Activated T-cell treated with anti-CD3 and anti-CD28 coated beads, Interleukin-2, amount 50 U/mL, for 72 hours (primary cell): ENCODE data around the gene RESP18. TPM values are rescaled to one million over a fixed set of nuclear protein-coding genes. Genes with fewer than 3 reads are reported as not detected.

ENCODE experiments used
- ATAC-seq, 2 donors: fragments of 150-1000 bp; cut with Tn5 transposase; replicated peaks in 1 of 2; 2 replicates each; pipeline ENCODE4 v1.10.0; 2021; ENCODE audit warnings: moderate library complexity in 2 of 2, mild to moderate bottlenecking in 1 of 2
- DNase-seq, 2 donors: peaks; one replicate each; pipeline ENCODE4 v3.0.0; 2021 to 2022; ENCODE audit warnings: mixed read lengths in 1 of 2
- H3K27ac Mint-ChIP-seq: one replicate; pipeline ENCODE4 v1.8.0; 2022; ENCODE audit warnings: mild to moderate bottlenecking, moderate library complexity, mixed read lengths
- H3K27me3 Mint-ChIP-seq: one replicate; pipeline ENCODE4 v1.8.0; 2022; ENCODE audit warnings: low read depth, mixed read lengths
- H3K36me3 Mint-ChIP-seq, 2 donors: one replicate each; pipeline ENCODE4 v1.8.0; 2022; ENCODE audit warnings: mixed read lengths in 2 of 2, mild to moderate bottlenecking in 1 of 2; ENCODE audit not compliant: insufficient read depth in 2 of 2
- H3K4me1 Mint-ChIP-seq: one replicate; pipeline ENCODE4 v1.8.0; 2022; ENCODE audit warnings: low read depth, mixed read lengths
- H3K4me3 Mint-ChIP-seq, 2 donors: one replicate each; pipeline ENCODE4 v1.8.0; 2022; ENCODE audit warnings: mild to moderate bottlenecking in 2 of 2, mixed read lengths in 2 of 2, moderate library complexity in 2 of 2
- H3K9me3 Mint-ChIP-seq, 2 donors: one replicate each; pipeline ENCODE4 v1.8.0; 2022; ENCODE audit warnings: mixed read lengths in 2 of 2
- total RNA-seq, 2 donors: library from RNA; stranded (reverse); gene quantifications; one replicate each; pipeline ENCODE4 v1.2.3, GENCODE V29; 2022

RESP18 gene
- not detected for total RNA-seq

DNA sequence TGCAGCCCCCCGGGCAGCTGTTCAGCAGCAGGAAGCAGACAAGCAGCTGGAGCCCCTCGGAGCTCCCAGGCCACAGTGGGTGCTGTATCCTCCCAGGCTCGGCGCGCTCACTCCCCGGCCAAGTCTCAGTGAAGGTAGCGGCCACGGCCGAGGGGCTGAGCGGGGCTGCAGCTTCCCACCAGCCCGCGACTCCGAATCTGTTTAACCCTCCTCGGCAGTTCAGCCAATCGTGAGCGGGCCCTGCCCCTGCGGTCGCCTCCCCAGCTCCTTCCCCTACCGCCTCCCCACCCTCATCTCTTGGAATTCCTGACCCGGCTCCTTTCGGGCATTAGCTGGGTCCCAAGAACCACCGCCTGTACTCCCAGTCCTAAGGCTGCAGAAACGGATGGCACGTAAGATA is at the start of gene RESP18:
RESP18 (minus strand) TSS at position 203 of the 400 bp plus-strand sequence.
- H3K4me1 Mint-ChIP-seq = no peaks in the 10 kb centered on the region
- no peak for ATAC-seq
- peaks cover 67% of the 10 kb centered on the region for H3K27me3 Mint-ChIP-seq
- peaks cover 5 to 6% of the 10 kb centered on the region in 2 donors for H3K36me3 Mint-ChIP-seq
- H3K4me3 Mint-ChIP-seq = no peak within 1 kb of the TSS
- no peak for DNase-seq
- peaks cover 4 to 6% of the 10 kb centered on the region in 2 donors for H3K9me3 Mint-ChIP-seq
- H3K27ac Mint-ChIP-seq = no peak within 1 kb of the TSS

DNA sequence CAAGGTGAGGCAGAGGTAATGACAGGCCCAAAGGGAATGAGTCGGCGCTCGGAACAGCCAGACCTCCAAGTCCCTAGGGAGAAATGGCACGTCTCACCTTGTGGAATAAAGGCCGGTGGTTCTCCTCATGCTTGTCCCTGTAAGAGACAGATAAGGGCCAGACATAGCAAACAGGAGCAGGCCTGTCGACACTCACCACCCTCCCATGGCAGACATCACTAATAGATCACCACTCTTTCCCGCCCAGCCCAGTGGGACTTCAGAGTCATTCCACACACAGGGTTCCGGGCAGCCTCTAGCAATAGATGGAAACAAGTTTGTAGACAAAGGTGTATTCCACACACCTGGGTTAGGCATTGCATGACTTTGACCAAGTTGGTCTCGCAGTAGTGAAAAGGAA is 48.9 kb upstream of the RESP18 start:
- peaks cover 0 to 13% of the 10 kb centered on the region in 2 donors for H3K36me3 Mint-ChIP-seq
- H3K4me3 Mint-ChIP-seq = no peak overlapping the region
- no peaks in the 10 kb centered on the region for H3K9me3 Mint-ChIP-seq
- peaks cover 7% of the 10 kb centered on the region for H3K4me1 Mint-ChIP-seq
- DNase-seq (no peak), ATAC-seq (no peak)
- H3K27me3 Mint-ChIP-seq = no peaks in the 10 kb centered on the region
- H3K27ac Mint-ChIP-seq = no peak overlapping the region

DNA sequence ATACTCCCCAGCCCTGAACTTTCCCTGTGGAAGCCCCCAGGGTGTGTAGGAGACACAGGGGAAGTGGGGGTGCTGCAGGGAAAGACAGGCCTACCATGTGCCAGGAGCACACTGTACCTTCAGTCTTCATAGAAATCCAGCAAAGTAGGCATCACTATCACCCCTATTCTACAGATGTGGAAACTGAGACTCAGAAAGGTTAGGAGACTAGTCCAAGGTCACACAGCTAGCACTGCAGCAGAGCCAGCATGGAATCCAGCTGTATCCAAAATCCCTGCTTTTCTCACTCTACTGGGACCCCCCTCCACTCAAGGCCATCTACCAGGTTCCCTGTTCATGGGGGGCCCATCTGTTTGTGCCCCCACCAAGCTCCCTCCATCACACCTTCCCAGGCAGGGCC is 48.4 kb upstream of the RESP18 start:
- H3K4me1 Mint-ChIP-seq = peaks cover 7% of the 10 kb centered on the region
- no peaks in the 10 kb centered on the region for H3K27me3 Mint-ChIP-seq
- no peak for DNase-seq
- H3K9me3 Mint-ChIP-seq = no peaks in the 10 kb centered on the region
- ATAC-seq = no peak
- no peak overlapping the region for H3K4me3 Mint-ChIP-seq
- H3K36me3 Mint-ChIP-seq = peaks cover 0 to 10% of the 10 kb centered on the region in 2 donors
- H3K27ac Mint-ChIP-seq = no peak overlapping the region

DNA sequence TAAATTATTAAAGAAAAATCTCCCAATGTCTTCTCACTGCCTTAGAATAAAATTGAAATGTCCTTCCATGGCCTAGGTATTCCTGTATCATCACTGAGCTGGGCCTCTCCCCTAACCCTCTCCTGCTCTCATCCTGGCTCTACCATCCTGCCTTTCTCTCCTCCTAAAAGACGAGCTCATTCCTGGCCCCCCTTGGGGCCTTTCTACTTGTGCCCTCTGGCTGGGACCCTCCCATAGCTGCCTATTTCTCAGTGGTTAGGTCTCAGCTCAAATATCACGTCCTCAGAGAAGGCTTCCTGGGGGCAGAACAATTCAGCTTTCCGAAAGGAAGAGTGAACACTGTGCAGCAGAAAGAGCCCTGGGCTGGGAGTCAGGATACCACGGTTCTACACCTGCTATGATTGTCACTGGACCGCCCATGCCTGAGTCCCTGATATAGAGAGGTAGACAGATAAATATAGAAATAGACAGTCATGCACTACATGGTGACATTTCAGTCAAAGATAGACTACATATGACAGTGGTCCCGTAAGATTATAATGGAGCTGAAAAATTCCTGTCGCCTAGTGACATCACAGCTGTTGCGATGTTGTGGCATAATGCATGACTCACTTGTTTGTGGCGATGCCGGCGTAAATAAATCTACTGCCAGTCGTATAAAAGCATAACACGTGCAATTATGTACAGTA is 45.8 kb upstream of the RESP18 start:
- no peak for ATAC-seq
- no peak overlapping the region for H3K27ac Mint-ChIP-seq

DNA sequence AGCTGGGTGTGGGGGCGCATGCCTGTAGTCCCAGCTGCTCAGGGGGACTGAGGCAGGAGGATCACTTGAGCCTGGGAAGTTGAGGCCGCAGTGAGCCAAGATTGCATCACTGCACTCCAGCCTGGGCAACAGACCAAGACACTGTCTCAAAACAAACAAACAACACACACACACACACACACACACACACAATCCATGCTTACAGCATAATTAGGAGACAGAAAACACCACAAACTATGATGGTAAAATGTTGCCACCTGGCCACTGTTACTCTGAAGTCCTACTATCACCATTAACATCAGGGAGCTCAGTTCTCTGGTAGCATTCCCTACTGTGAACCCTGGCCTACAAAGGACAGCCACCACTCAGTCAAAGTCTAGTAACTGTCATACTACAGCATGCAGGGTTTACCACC is 36.9 kb upstream of the RESP18 start:
- Mint-ChIP-seq H3K27ac (no peak overlapping the region), H3K27me3 (no peaks in the 10 kb centered on the region), H3K4me3 (no peak overlapping the region), H3K36me3 (peaks cover 1 to 5% of the 10 kb centered on the region in 2 donors), H3K9me3 (no peaks in the 10 kb centered on the region), H3K4me1 (no peaks in the 10 kb centered on the region)
- DNase-seq = no peak
- no peak for ATAC-seq

More for the DNA sequence above, 45.8 kb upstream of the RESP18 start:
- Mint-ChIP-seq H3K4me1 (peaks cover 2% of the 10 kb centered on the region), H3K36me3 (peaks cover 1 to 14% of the 10 kb centered on the region in 2 donors), H3K9me3 (no peaks in the 10 kb centered on the region), H3K4me3 (no peak overlapping the region), H3K27me3 (no peaks in the 10 kb centered on the region)
- no peak for DNase-seq

DNA sequence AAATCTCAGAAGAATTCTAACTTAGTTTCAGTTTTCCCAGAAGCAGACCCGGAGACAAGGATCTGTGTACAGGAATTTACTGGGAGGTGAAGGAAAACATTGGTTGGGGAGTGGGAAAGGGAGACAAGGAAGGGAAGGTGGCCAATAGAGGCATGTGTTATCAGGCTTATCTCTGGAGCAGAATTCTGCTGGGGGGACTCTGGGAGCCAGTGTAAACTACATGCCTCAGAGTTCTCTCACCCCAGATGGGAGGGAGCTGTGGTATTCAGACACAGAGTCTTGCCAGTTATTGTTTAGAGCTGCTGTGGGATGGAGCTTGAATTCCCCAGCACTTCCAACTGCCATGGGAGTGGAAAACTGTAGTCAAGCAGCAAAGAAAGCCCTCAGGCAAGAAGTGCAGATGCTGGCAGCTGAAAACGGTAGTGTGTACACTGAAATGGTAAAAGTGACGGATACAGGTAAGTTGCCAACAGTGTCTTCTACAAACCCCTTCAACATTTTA is 36.2 kb upstream of the RESP18 start:
- DNase-seq (no peak), ATAC-seq (no peak)
- H3K4me3 Mint-ChIP-seq = no peak overlapping the region
- peaks cover 0 to 4% of the 10 kb centered on the region in 2 donors for H3K36me3 Mint-ChIP-seq
- no peak overlapping the region for H3K27ac Mint-ChIP-seq
- H3K27me3 Mint-ChIP-seq = no peaks in the 10 kb centered on the region
- H3K4me1 Mint-ChIP-seq = no peaks in the 10 kb centered on the region
- H3K9me3 Mint-ChIP-seq = no peaks in the 10 kb centered on the region

DNA sequence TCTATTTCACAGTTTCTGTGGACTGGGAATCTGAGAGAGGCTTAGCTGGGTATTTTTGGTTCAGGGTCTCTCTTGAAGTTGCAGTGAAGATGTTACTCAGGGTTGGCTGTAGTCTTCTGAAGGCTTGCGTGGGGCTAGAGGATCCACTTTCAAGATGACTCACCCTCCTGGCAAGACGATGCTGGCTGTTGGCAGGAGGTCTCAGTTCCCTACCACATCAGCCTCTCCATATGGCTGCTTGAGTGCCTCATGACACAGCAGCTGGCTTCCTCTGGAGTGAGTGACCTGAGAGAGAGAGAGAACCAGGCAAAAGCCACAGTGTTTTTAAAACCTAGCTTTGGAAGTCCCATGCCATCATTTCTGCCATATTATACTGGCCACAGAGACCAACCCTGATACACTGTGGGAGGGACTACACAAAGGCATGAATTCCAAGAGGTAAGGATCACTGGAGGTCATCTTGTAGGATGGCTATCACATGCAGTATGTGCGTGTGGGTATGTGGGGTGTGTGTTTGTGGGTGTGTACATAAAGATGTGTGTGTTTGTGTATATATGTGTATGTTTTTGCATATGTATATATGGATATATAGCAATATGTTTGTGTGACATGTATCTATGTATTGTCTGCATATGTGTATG is 30.1 kb upstream of the RESP18 start:
- H3K36me3 Mint-ChIP-seq = no peaks in the 10 kb centered on the region
- no peak overlapping the region for H3K27ac Mint-ChIP-seq
- H3K27me3 Mint-ChIP-seq = peaks cover 6% of the 10 kb centered on the region
- no peaks in the 10 kb centered on the region for H3K4me1 Mint-ChIP-seq
- peak; percentile 43 to 64 for ATAC-seq
- DNase-seq = no peak
- no peaks in the 10 kb centered on the region for H3K9me3 Mint-ChIP-seq
- H3K4me3 Mint-ChIP-seq = no peak overlapping the region

DNA sequence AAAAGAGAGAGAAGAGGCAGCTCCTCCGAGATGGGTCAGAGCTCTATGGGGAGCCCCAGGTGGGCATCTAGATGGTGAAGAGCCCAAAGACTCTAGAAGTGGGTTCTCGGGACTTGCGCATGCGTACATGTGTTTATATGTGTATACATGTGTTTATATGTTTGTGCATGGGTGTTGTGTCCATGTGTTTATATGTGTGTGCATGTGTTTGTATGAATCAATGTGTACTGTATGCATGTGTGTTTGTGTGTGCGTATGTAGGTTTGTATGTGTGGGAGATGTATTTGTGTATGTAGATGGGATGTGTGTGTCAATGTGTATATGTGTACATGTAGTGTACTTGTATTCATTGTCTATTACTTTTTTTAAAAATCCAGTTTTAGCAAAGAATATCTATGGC is 29.5 kb upstream of the RESP18 start:
- H3K27me3 Mint-ChIP-seq = peaks cover 8% of the 10 kb centered on the region
- no peak for ATAC-seq
- DNase-seq = no peak
- no peaks in the 10 kb centered on the region for H3K9me3 Mint-ChIP-seq
- H3K4me3 Mint-ChIP-seq = no peak overlapping the region
- no peaks in the 10 kb centered on the region for H3K36me3 Mint-ChIP-seq
- H3K4me1 Mint-ChIP-seq = no peaks in the 10 kb centered on the region
- no peak overlapping the region for H3K27ac Mint-ChIP-seq

DNA sequence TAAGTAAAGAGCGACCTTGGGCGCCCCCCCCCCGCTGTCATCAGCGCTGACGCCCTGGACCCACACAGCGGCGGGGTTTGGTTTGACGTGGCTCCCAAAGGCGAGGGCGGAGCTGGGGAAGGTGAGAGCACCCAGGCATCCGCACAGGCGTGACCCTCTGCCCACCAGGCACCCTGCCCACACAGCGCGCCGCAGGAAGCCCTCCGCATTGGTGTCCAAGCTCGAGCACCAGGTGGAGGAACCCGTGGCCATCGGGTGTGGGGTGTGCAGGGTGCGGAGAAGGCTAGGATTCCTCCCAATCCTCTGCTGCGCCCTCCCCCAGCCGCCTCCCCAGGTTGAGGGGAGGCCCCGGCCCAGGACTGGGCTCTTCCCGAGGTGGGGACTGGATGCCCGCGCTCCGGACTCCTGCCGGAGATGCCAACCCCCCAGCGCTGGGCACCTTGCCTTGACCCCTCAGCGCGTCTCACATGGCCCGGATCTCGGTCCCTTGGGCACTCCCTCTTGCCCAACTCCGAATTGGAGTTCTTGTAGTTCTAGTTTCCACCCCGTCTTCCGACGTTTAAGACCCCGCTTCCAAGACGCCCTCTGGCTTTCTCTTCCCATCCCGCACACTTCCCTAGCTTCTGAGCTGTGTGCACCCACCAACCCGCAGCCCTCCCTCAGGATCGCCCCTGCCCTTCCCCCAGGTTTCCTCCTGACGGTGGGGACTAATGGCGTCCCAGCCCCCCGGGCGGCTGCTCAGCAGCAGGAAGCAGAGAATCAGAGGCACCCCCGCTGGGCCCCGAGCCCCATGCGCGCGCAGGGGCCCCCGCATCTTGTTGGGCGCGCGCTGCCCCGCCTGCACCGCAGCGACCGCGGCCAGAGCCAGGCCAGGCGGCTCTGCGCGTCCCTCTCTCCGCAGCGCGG is 25.9 kb upstream of the RESP18 start:
- no peak overlapping the region for H3K27ac Mint-ChIP-seq
- H3K36me3 Mint-ChIP-seq = no peaks in the 10 kb centered on the region
- no peaks in the 10 kb centered on the region for H3K9me3 Mint-ChIP-seq
- peak; percentile 73 to 83 for ATAC-seq
- H3K4me3 Mint-ChIP-seq = peak overlapping the region; percentile 37 to 72
- H3K4me1 Mint-ChIP-seq = no peaks in the 10 kb centered on the region
- DNase-seq = peak; percentile 24 to 53
- peaks cover 37% of the 10 kb centered on the region for H3K27me3 Mint-ChIP-seq

DNA sequence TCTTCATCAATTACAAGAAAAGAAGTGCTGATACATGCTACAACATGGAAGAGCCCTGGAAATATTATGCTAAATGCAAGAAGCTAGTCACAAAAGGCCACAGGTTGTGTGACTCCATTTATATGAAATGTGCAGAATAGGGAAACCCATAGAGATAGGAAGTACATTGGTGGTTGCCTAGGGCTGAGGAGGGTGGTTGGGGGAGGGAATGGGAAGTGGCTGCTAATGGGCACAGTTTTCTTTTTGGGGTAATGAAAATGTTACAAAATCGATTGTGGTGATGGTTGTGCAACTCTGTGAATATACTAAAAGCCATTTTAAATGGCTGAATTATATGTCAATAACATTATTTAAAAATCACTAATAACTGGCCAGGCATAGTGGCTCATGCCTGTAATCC is 24.3 kb upstream of the RESP18 start:
- Mint-ChIP-seq H3K27me3 (peaks cover 38% of the 10 kb centered on the region), H3K4me1 (no peaks in the 10 kb centered on the region), H3K9me3 (no peaks in the 10 kb centered on the region), H3K4me3 (no peak overlapping the region), H3K36me3 (no peaks in the 10 kb centered on the region), H3K27ac (no peak overlapping the region)
- DNase-seq (no peak), ATAC-seq (no peak)

DNA sequence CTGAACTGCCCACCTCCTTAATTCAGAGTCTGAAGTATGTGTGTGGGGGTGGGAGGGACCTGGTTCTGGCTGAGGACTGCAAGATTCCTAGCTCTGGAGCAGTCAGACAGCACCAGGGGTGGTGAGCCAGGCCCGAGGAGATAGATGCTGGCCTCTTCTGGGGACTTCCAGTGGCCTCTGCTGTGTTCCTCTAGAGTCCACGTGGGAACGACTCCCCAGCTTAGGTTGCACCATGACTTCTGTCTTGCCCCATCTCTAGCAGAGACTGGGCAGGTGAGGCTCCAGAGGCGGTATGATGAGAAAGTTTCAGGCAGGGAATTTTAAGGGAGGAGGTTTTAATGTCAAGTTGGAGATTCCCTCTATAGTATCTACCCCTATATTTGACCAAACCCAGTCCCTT is 22.0 kb upstream of the RESP18 start:
- Mint-ChIP-seq H3K27ac (no peak overlapping the region), H3K36me3 (no peaks in the 10 kb centered on the region), H3K9me3 (no peaks in the 10 kb centered on the region), H3K4me3 (no peak overlapping the region), H3K4me1 (no peaks in the 10 kb centered on the region), H3K27me3 (peaks cover 45% of the 10 kb centered on the region)
- DNase-seq (no peak), ATAC-seq (no peak)

DNA sequence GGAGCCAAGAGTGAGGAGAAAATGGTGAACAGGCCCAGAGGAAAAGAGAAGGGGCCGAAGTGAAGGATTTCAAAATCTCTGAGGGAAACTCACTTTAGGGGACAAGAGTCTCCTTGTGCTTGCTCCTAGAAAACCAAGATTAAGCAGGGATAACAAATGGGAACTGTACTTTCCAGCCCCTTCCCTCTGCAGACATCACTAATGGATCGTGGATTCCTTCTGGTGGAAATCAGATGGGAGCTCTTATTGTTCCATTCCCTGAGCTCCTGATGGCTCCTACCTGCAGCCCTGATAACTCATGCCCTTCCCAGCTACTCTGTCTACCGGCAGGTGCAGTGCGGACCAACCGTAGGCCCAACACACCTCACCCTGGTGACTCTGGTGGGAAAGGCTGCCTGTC is 20.6 kb upstream of the RESP18 start:
- no peak for ATAC-seq
- peaks cover 40% of the 10 kb centered on the region for H3K27me3 Mint-ChIP-seq
- no peak overlapping the region for H3K4me3 Mint-ChIP-seq

DNA sequence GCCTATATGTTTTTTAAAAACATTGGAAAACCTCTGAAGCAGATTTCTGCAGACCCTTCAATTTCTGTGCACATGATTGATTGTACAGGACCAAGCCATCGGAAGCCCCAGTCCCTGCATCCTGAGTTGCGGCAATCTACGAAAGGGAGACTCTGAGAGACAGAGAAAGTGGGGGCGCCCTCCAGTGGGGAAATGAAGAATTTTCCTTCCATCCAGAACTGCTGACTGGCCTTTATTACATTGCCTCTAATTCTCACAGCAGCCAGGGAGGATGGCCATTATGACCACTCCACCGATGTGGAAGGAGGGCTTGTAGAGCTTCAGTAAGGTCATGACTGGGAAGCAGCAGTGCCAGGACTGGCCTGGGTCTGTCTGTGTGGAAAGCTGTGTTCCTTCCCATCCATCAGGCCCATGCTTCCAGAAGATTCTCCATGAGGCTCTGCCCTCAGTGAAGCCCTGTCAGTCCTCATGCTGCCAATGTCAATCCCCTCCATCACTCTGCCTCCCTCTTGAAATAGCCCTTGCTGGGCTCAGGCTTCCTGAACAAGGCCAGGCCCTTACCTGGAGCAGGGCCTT is 20.0 kb upstream of the RESP18 start:
- peak; percentile 72 to 74 for DNase-seq
- H3K36me3 Mint-ChIP-seq = no peaks in the 10 kb centered on the region
- H3K4me1 Mint-ChIP-seq = no peaks in the 10 kb centered on the region
- peak; percentile 66 to 75 for ATAC-seq
- no peak overlapping the region for H3K4me3 Mint-ChIP-seq
- H3K27me3 Mint-ChIP-seq = peaks cover 40% of the 10 kb centered on the region
- H3K9me3 Mint-ChIP-seq = no peaks in the 10 kb centered on the region
- no peak overlapping the region for H3K27ac Mint-ChIP-seq

More for the DNA sequence above, 20.6 kb upstream of the RESP18 start:
- no peak overlapping the region for H3K27ac Mint-ChIP-seq
- H3K4me1 Mint-ChIP-seq = no peaks in the 10 kb centered on the region
- H3K9me3 Mint-ChIP-seq = no peaks in the 10 kb centered on the region
- H3K36me3 Mint-ChIP-seq = no peaks in the 10 kb centered on the region
- no peak for DNase-seq
